Measurements from ENCODE around the gene RBM17.

GRCh38 chr10:6089334-6090219 is 743 bp downstream of the RBM17 start:
- TF ChIP-seq CTCF (IDR thresholded peaks at IDR 0.05) (no peak), GRHL2 (CRISPR knock-in tag; IDR thresholded peaks at IDR 0.05; ENCODE audit: insufficient replicate concordance, severe bottlenecking) (no peak), ZNF512 (CRISPR knock-in tag; IDR thresholded peaks at IDR 0.05; ENCODE audit: borderline replicate concordance) (no peak), SMAD3 (CRISPR knock-in tag; IDR thresholded peaks at IDR 0.05; ENCODE audit: borderline replicate concordance) (no peak), ZNF219 (CRISPR knock-in tag; IDR thresholded peaks at IDR 0.05; ENCODE audit: borderline replicate concordance) (peak; percentile 46; the same call in 1 of the 2 replicates), KAT7 (CRISPR knock-in tag; IDR thresholded peaks at IDR 0.05; ENCODE audit: borderline replicate concordance) (no peak), RELA (CRISPR knock-in tag; IDR thresholded peaks at IDR 0.05; ENCODE audit: borderline replicate concordance) (no peak), E2F5 (CRISPR knock-in tag; IDR thresholded peaks at IDR 0.05) (no peak), GABPB1 (CRISPR knock-in tag; IDR thresholded peaks at IDR 0.05) (no peak), PREB (CRISPR knock-in tag; IDR thresholded peaks at IDR 0.05; ENCODE audit: borderline replicate concordance) (no peak)
